UCSD-AML1 (cell line): ENCODE data around the gene WT1.
"Not testable (repeated sequence)": the region's sequence is repeated elsewhere in the genome, so short reads cannot be mapped to it uniquely, and the experiment has no call there.

Experiments
- DNase-seq: peaks from one replicate; lab custom pipeline; 2025; ENCODE audit not compliant: unreplicated experiment; lab: John Stamatoyannopoulos, UW

Gene WT1

GRCh38 chr11:32435511-32435941, at the start of gene WT1:
Gene WT1, minus strand, starts transcription at chr11:32435539.
- DNase-seq = peak; percentile 86

- DNase-seq = no peak
These were observed 44.0 kb upstream of the WT1 start for GRCh38 chr11:32479291-32479690.

- no peak for DNase-seq
These were observed 43.0 kb upstream of the WT1 start for GRCh38 chr11:32478277-32478731.

- DNase-seq = no peak
These were observed 38.1 kb upstream of the WT1 start for GRCh38 chr11:32473282-32473909.

GRCh38 chr11:32472226-32472625, 36.9 kb upstream of the WT1 start:
- no peak for DNase-seq

GRCh38 chr11:32471544-32471943, 36.2 kb upstream of the WT1 start:
- DNase-seq = not testable (repeated sequence)

- no peak for DNase-seq
These were observed 34.5 kb upstream of the WT1 start for GRCh38 chr11:32469791-32470190.

GRCh38 chr11:32466279-32466915, 31.1 kb upstream of the WT1 start:
- DNase-seq = no peak

- DNase-seq = no peak
These were observed 28.7 kb upstream of the WT1 start for GRCh38 chr11:32464078-32464477.

GRCh38 chr11:32462011-32462690, 26.8 kb upstream of the WT1 start:
- DNase-seq = no peak

- no peak for DNase-seq
These were observed 21.5 kb upstream of the WT1 start for GRCh38 chr11:32456864-32457263.

- DNase-seq = no peak
These were observed 19.7 kb upstream of the WT1 start for GRCh38 chr11:32454993-32455392.

GRCh38 chr11:32451808-32452207, 16.5 kb upstream of the WT1 start:
- no peak for DNase-seq

- DNase-seq = no peak
These were observed 15.0 kb upstream of the WT1 start for GRCh38 chr11:32450372-32450771.

- DNase-seq = no peak
These were observed 12.9 kb upstream of the WT1 start for GRCh38 chr11:32448232-32448631.

- DNase-seq = no peak
These were observed 11.9 kb upstream of the WT1 start for GRCh38 chr11:32447252-32447651.

- DNase-seq = no peak
These were observed 10.9 kb upstream of the WT1 start for GRCh38 chr11:32446227-32446626.

- no peak for DNase-seq
These were observed 8.8 kb upstream of the WT1 start for GRCh38 chr11:32444186-32444585.

- no peak for DNase-seq
These were observed 5.6 kb upstream of the WT1 start for GRCh38 chr11:32440916-32441315.

- DNase-seq = no peak
These were observed 5.1 kb upstream of the WT1 start for GRCh38 chr11:32440312-32440908.

- DNase-seq = no peak
These were observed 4.3 kb upstream of the WT1 start for GRCh38 chr11:32439501-32440210.
